Measurements from ENCODE around the gene FBXW8. TPM values are rescaled to one million over a fixed set of nuclear protein-coding genes. Genes with fewer than 3 reads are reported as not detected.

Gene FBXW8
- total and polyA plus RNA-seq, 8 donors: 3.6 to 9.6 (median 8.3) TPM

GRCh38 chr12:116926283-116927243, 15.8 kb downstream of the FBXW8 start:
- TF ChIP-seq, protein P1, sequence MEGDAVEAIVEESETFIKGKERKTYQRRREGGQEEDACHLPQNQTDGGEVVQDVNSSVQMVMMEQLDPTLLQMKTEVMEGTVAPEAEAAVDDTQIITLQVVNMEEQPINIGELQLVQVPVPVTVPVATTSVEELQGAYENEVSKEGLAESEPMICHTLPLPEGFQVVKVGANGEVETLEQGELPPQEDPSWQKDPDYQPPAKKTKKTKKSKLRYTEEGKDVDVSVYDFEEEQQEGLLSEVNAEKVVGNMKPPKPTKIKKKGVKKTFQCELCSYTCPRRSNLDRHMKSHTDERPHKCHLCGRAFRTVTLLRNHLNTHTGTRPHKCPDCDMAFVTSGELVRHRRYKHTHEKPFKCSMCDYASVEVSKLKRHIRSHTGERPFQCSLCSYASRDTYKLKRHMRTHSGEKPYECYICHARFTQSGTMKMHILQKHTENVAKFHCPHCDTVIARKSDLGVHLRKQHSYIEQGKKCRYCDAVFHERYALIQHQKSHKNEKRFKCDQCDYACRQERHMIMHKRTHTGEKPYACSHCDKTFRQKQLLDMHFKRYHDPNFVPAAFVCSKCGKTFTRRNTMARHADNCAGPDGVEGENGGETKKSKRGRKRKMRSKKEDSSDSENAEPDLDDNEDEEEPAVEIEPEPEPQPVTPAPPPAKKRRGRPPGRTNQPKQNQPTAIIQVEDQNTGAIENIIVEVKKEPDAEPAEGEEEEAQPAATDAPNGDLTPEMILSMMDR (IDR thresholded peaks at IDR 0.05): no peak
- DNase-seq (no peak), FAIRE-seq (no peak), ATAC-seq (no peak)
- intact Hi-C loops (cut with DNase I): no loop called here
- H3K27me3 ChIP-seq: no peaks in the 10 kb centered on the region
- peaks cover 0 to 8% (median 0%) of the 10 kb centered on the region in 3 donors for H3K4me1 ChIP-seq
- H3K36me3 ChIP-seq: no peaks in the 10 kb centered on the region
- 75 to 77% methylated on average over 8 of the region's 8 CpGs for WGBS, 2 donors
- H3K9me3 ChIP-seq: no peaks in the 10 kb centered on the region
- no peak overlapping the region for H3K27ac ChIP-seq
- no peak overlapping the region for H3K4me3 ChIP-seq

DNA sequence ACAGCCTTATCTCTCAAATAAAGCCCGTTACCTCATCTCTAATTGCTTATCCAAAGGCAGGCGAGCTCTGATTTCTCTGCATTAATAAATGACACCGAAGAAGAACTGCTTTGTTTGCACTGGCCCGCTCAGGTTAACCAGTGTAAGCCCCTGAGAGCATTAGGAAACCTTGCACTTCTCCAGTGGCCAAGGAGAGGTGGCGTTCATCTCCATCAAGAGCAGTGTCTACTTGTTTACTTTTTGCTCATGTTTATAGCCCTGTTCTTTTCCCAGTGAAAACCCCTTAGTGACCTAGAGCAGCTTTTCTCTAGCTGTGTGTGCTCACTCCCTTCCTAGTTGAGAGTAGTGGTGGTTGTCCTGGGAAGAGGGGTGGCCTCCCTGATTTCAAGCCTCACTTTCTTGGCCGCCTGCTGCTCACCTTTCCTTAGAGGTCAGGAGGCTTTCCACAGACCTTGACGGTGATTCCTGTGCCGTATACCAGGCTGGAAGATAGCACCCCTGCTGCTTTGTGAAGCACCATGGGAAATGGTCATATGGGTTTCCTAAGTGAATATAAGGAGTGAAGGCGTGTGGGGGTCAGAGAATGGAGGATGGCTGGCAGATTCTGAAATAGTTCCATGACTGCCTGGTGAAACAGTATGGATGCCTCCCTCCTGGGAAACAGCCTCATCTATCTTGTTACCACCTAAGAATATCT, 16.6 kb downstream of the FBXW8 start:
- no peaks in the 10 kb centered on the region for H3K9me3 ChIP-seq
- H3K4me3 ChIP-seq: no peak overlapping the region
- ATAC-seq (peak in 2 of 4 donors; percentile 49 to 51), FAIRE-seq (no peak), DNase-seq (no peak)
- intact Hi-C loops (cut with DNase I): no loop called here
- no peak overlapping the region for H3K27ac ChIP-seq
- TF ChIP-seq, protein P1 (IDR thresholded peaks at IDR 0.05): no peak
- 65 to 66% methylated on average over 9 of the region's 9 CpGs for WGBS, 2 donors
- no peaks in the 10 kb centered on the region for H3K27me3 ChIP-seq
- H3K36me3 ChIP-seq: no peaks in the 10 kb centered on the region
- peaks cover 0 to 8% (median 0%) of the 10 kb centered on the region in 3 donors for H3K4me1 ChIP-seq

DNA sequence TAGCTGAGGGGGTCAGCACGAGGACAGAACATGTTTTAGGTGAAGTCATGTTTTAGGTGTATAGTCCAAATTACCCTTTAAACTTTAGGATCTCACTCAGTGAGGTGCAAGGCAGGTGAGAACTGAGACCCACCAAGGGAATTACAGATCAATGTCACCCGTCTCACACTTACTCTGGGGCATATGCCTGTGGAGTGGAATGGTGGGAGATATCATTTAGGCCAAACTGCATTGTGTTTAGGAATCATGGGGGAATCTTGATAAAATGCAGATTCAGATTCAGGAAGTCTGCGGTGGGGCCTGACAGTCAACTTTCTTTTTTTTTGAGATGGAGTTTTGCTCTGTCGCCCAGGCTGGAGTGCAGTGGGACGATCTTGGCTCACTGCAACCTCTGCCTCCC, 17.8 kb downstream of the FBXW8 start:
- intact Hi-C loops (cut with DNase I): no loop called here

GRCh38 chr12:116929885-116930284, 19.1 kb downstream of the FBXW8 start:
- H3K27me3 ChIP-seq: no peaks in the 10 kb centered on the region
- no peak for ATAC-seq
- H3K9me3 ChIP-seq: no peaks in the 10 kb centered on the region

More for the DNA sequence above, 17.8 kb downstream of the FBXW8 start:
- 93% methylated on average over 5 of the region's 5 CpGs for WGBS, 2 donors
- Histone ChIP-seq H3K36me3 (no peaks in the 10 kb centered on the region), H3K27me3 (no peaks in the 10 kb centered on the region), H3K27ac (no peak overlapping the region), H3K4me3 (no peak overlapping the region), H3K9me3 (no peaks in the 10 kb centered on the region), H3K4me1 (peaks cover 9 to 16% (median 9%) of the 10 kb centered on the region in 3 donors)
- DNase-seq (no peak), FAIRE-seq (no peak), ATAC-seq (no peak)
- TF ChIP-seq, protein P1 (IDR thresholded peaks at IDR 0.05): no peak

More at GRCh38 chr12:116929885-116930284, 19.1 kb downstream of the FBXW8 start:
- Histone ChIP-seq H3K4me1 (peaks cover 14 to 22% (median 21%) of the 10 kb centered on the region in 3 donors), H3K4me3 (no peak overlapping the region), H3K36me3 (no peaks in the 10 kb centered on the region), H3K27ac (no peak overlapping the region)
- DNase-seq: no peak
- TF ChIP-seq, protein P1 (IDR thresholded peaks at IDR 0.05): no peak
- FAIRE-seq: no peak
- intact Hi-C loops (cut with DNase I): no loop called here

Data from pancreas (tissue), 10 donors.